Keratinocyte (primary cell): Measurements from ENCODE around the gene ABCC3. TPM values are rescaled to one million over a fixed set of nuclear protein-coding genes. Genes with fewer than 3 reads are reported as not detected.

Experiments used
- DNase-seq: peaks from one replicate; pipeline ENCODE4 v3.0.0-alpha.2; 2011; ENCODE audit warnings: low read depth, missing footprints, low spot score
- FAIRE-seq: peaks from 2 replicates; lab custom pipeline; 2011; peaks lifted over from hg19 to GRCh38; lab: Jason Lieb, UNC
- H2AFZ ChIP-seq: 2 replicates; pipeline ENCODE4 v1.6.0; 2012; ENCODE audit warnings: low read length, control low read depth, inconsistent platforms; ENCODE audit not compliant: control insufficient read depth
- H3K27ac ChIP-seq: 2 replicates; pipeline ENCODE4 v1.5.1; 2011; ENCODE audit warnings: low read length; ENCODE audit not compliant: control insufficient read depth, insufficient read depth
- H3K27me3 ChIP-seq: 3 replicates; pipeline ENCODE4 v1.6.0; 2011; ENCODE audit warnings: low read length; ENCODE audit not compliant: control insufficient read depth, insufficient read depth; ENCODE audit errors: extremely low read depth
- H3K36me3 ChIP-seq, 2 experiments: 2 replicates in 1 of 2; 3 replicates in 1 of 2; pipeline ENCODE4 v1.5.1; 2011; ENCODE audit warnings: low read length in 2 of 2, mild to moderate bottlenecking in 1 of 2; ENCODE audit not compliant: control insufficient read depth in 2 of 2, insufficient read depth in 2 of 2; ENCODE audit errors: extremely low read depth in 1 of 2
- H3K4me1 ChIP-seq: 3 replicates; pipeline ENCODE4 v1.5.1; 2011; ENCODE audit warnings: low read length; ENCODE audit not compliant: control insufficient read depth, insufficient read depth; ENCODE audit errors: extremely low read depth
- H3K4me2 ChIP-seq: 3 replicates; pipeline ENCODE4 v1.6.0; 2011; ENCODE audit warnings: low read depth, low read length; ENCODE audit not compliant: control insufficient read depth, insufficient read depth; ENCODE audit errors: extremely low read depth
- H3K4me3 ChIP-seq, 3 experiments: fragments of 200-600 bp in 1 of 3; sonication (generic) in 1 of 3; 2 replicates in 2 of 3; 3 replicates in 1 of 3; pipeline ENCODE4 v1.5.1; 2011 to 2016; ENCODE audit warnings: low read length in 3 of 3, mild to moderate bottlenecking in 3 of 3, control low read depth in 2 of 3, inconsistent platforms in 1 of 3, low read depth in 1 of 3, mixed read lengths in 1 of 3, mixed run types in 1 of 3, moderate library complexity in 1 of 3; ENCODE audit not compliant: control insufficient read depth in 2 of 3, insufficient read depth in 2 of 3; ENCODE audit errors: extremely low read depth in 1 of 3
- H3K79me2 ChIP-seq: 2 replicates; pipeline ENCODE4 v1.6.0; 2012; ENCODE audit warnings: low read length; ENCODE audit not compliant: control insufficient read depth, insufficient read depth
- H3K9ac ChIP-seq: 3 replicates; pipeline ENCODE4 v1.6.0; 2011; ENCODE audit warnings: low read length; ENCODE audit not compliant: control insufficient read depth, insufficient read depth; ENCODE audit errors: extremely low read depth
- H3K9me1 ChIP-seq: 3 replicates; pipeline ENCODE4 v1.6.0; 2011; ENCODE audit warnings: low read length; ENCODE audit not compliant: control insufficient read depth, insufficient read depth; ENCODE audit errors: extremely low read depth
- H3K9me3 ChIP-seq: 2 replicates; pipeline ENCODE4 v1.5.1; 2012; ENCODE audit warnings: low read depth, low read length; ENCODE audit not compliant: control insufficient read depth
- H4K20me1 ChIP-seq: 3 replicates; pipeline ENCODE4 v1.6.0; 2011; ENCODE audit warnings: low read length; ENCODE audit not compliant: control insufficient read depth, insufficient read depth; ENCODE audit errors: extremely low read depth
- CTCF ChIP-seq, 3 experiments: IDR thresholded peaks in 1 of 3; conservative IDR thresholded peaks in 1 of 3; optimal IDR thresholded peaks in 1 of 3; 2 replicates in 2 of 3; 3 replicates in 1 of 3; pipeline versions ENCODE3 to v1.5.1; 2011; ENCODE audit warnings: low read length in 3 of 3, mild to moderate bottlenecking in 3 of 3, moderate library complexity in 2 of 3, control low read depth in 1 of 3, inconsistent platforms in 1 of 3; ENCODE audit not compliant: insufficient read depth in 2 of 3; ENCODE audit errors: extremely low read depth in 1 of 3
- EZH2 ChIP-seq: IDR thresholded peaks from one replicate; pipeline ENCODE4 v1.6.1; 2012; ENCODE audit warnings: inconsistent platforms, mild to moderate bottlenecking, low read length, moderate library complexity
- dilution Hi-C: fragments of 300-500 bp; cut with MboI; formaldehyde crosslinking; loops from one replicate; pipeline ENCODE4 v1.7.0; 2020; ENCODE audit warnings: low sequenced_read_pairs; ENCODE audit not compliant: extremely low pct_ligation_motif_present
- polyA plus RNA-seq, 5 experiments: library from polyadenylated mRNA; depleted of rRNA in 3 of 5; stranded (reverse) in 3 of 5; stranded (forward) in 1 of 5; unstranded in 1 of 5; fragments of >200 nt; gene quantifications; 1 replicate in 1 of 5; 2 replicates in 3 of 5; 3 replicates in 1 of 5; pipeline versions ENCODE4 v1.2.1 to v1.2.3, GENCODE V29; 2011 to 2012; ENCODE audit warnings: missing spikeins in 2 of 5, low read depth in 1 of 5, low replicate concordance in 1 of 5

The ABCC3 gene
- polyA plus RNA-seq, 1 donor (not counting 4 experiments of a cell fraction or from before 2014, with no cell fraction given) = 41.7 TPM

GRCh38 chr17:50663812-50664374 lies 29.2 kb downstream of the ABCC3 start:
- H2AFZ ChIP-seq = no peak overlapping the region
- TF ChIP-seq EZH2 (no peak), CTCF (optimal IDR thresholded peaks at IDR 0.05 in 1 of 3, IDR thresholded peaks at IDR 0.05 in 1 of 3, conservative IDR thresholded peaks at IDR 0.05 in 1 of 3; ENCODE audit: extremely low read depth in 1 of 3, insufficient read depth in 2 of 3, low read length in 3 of 3) (no peak)
- H3K9me3 ChIP-seq = no peaks in the 10 kb centered on the region
- no peaks in the 10 kb centered on the region for H4K20me1 ChIP-seq
- no peak overlapping the region for H3K4me2 ChIP-seq
- H3K4me1 ChIP-seq = peaks cover 42% of the 10 kb centered on the region
- no peak overlapping the region for H3K27ac ChIP-seq
- DNase-seq (no peak), FAIRE-seq (no peak)
- H3K9me1 ChIP-seq = no peaks in the 10 kb centered on the region
- H3K27me3 ChIP-seq = no peaks in the 10 kb centered on the region
- dilution Hi-C loops = no loop called here
- peaks cover 0 to 4% of the 10 kb centered on the region in 2 experiments for H3K36me3 ChIP-seq
- no peak overlapping the region for H3K4me3 ChIP-seq
- H3K79me2 ChIP-seq = no peaks in the 10 kb centered on the region
- H3K9ac ChIP-seq = no peak overlapping the region

GRCh38 chr17:50664788-50665458 lies 30.2 kb downstream of the ABCC3 start:
- no peak overlapping the region for H3K4me2 ChIP-seq
- H3K9me3 ChIP-seq = no peaks in the 10 kb centered on the region
- H3K79me2 ChIP-seq = no peaks in the 10 kb centered on the region
- no peaks in the 10 kb centered on the region for H3K27me3 ChIP-seq
- no peak overlapping the region for H2AFZ ChIP-seq
- no peak overlapping the region for H3K27ac ChIP-seq
- H4K20me1 ChIP-seq = no peaks in the 10 kb centered on the region
- no peak overlapping the region for H3K4me3 ChIP-seq
- FAIRE-seq (no peak), DNase-seq (no peak)
- peaks cover 0 to 9% of the 10 kb centered on the region in 2 experiments for H3K36me3 ChIP-seq
- H3K4me1 ChIP-seq = peaks cover 41% of the 10 kb centered on the region
- TF ChIP-seq EZH2 = no peak
- H3K9ac ChIP-seq = no peak overlapping the region
- H3K9me1 ChIP-seq = no peaks in the 10 kb centered on the region
- dilution Hi-C loops = no loop called here
